Head of caudate nucleus (tissue), 42 donors: ENCODE results near the gene SPNS3.

Source experiments
- DNase-seq, 42 donors: peaks; one replicate each; pipeline versions ENCODE4 v3.0.0 to v3.0.0-alpha.2; 2020 to 2021; ENCODE audit warnings: mixed read lengths in 7 of 42
- intact Hi-C: fragments of 100-400 bp; cut with DNase I; formaldehyde crosslinking; loops from one replicate; pipeline ENCODE4 v1.15.0; 2022

The SPNS3 gene

DNA sequence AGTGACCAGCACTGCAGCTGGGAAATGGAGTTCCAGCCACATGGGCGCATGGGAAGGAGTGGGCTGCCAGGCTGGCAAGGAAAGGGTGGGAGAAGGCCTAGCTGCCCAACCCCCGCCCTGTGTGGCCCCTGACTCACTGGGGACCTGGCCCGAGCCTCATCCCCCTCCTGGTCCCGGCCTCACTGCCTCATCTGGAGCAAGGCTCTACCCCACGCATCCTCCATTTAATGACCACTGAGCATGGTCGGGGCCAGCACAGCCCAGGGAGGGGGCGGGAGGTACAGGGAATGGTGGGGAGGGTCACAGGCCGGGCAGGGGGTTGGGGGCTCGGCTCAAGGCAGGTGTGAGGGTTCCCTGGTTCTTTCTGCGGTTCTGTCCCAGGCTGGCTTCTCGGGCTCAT lies 81.0 kb downstream of the SPNS3 start:
- DNase-seq = no peak
- intact Hi-C loops = no loop called here

DNA sequence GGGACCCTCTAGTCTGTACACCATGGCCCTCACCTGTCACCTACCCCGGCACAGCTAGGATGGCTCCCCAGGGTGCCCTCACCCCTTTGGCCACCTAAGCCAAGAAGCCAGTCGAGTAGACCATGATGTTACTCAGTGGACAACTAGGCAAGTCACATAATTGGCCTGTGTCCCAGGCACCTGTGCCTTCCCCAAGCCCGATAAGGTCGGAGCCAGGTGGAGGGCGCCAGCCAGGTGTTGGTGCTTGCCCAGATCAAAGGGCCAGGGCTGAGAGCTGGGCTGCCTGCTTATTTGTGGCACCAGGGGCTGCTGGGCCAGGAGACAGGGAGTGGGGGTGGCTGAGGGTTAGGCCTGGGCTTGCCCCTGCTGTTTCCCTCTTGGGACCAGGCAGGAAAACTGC lies 81.8 kb downstream of the SPNS3 start:
- DNase-seq = no peak
- intact Hi-C loops = no loop called here

DNA sequence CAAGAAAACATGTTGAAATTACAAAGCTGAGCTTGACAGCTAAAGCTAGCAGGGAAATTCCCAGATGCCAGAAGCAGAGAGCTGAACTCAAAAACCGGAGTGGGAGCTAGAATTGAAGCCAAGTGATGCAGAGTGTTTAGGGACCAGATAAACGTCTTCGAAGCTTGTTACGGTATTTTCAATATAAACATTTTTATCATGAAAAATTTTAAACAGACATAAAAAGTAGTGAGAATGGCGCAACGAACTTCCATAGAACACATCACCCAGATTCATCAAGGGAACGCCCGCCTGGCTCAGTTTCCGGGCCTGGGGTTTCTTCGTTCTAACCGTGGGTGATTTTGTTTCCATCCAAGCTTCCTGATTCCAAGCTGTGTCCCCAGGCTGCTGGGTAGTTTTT lies 83.0 kb downstream of the SPNS3 start:
- DNase-seq = no peak
- intact Hi-C loops = no loop called here

DNA sequence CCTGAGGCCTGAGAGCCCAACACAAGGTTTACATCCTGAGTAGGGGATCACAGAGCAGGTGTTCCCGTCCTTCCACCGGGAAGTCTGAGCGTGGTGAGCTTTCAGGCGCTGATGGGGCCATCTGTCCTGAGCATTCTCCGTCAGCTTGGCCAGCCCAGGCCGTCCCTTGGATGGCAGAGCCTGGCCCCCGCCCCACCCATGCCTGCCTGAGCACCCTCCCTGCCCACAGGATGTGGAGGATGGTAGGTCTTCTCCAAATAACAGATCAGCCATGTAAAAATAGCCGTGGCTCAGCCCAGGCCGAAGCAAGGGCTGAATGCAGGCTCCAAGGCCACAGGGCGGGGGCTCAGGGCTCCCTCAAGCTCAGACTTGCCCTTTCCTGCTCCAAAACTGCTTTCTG lies 85.2 kb downstream of the SPNS3 start:
- intact Hi-C loops = no loop called here
- no peak for DNase-seq

DNA sequence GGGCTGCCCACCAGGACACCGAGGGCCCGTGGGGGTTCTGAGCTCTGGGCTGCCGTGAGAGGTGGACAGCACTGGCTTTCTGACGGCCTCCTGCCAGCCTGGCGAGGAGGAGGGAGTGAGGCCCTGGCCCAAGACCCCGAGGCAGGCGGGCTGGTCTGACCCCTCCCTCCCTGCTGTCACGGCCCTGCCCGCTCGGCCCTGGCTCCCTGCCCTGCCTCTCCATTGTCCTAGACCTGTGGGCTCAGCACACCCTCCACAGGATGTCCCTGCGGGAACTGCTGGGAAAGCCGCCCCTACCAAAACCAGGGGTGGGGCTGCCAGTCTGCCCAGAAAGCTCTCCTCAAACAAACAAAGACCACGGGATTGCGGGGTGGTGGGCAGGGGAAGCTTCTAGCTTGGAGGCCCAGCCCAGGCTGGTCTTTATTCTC lies 85.6 kb downstream of the SPNS3 start:
- DNase-seq = peak in 19 of 42 donors; percentile 33 to 86 (median 56)
- intact Hi-C loops = no loop called here

DNA sequence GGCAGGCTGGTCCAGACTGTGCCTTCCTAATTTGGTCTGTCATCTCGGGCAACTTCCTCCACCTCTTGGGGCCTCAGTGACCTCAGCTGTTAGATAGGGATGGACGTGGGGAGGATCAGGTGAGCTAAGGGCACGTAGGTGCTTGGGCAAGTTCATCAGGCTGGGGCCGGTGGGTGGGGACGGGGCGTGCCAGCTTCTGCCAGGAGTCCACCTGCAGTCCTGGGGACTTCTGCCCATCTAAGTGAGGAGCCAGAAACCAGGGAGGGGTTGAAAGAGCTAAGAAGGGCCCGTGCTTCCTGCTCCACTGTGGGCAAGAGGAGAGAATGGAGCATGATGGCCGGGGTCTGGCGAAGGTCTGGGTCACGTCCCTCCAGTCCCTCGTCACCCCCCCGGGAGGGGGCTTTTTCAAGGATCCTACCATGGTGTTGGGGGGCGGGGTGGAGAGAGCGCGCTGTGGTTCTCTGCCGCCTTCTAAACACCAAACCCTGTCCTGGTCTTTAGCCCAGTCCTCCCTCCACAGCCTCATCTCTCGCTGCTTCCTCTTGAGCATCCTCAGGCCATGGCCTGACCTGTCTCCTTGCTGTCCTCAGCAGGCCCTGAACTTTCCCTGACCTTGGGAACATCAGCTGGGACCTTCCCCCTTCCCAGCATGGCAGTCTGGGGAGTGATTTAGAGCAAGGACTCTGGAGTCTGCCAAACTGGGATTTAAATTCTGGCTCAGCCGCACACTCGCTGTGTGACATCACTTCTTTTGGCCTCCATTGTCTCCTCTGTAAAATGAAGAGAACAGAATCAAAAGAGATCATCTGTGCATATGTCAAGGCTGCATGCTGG lies 86.5 kb downstream of the SPNS3 start:
- DNase-seq = peak in 1 of 42 donors; percentile 5
- intact Hi-C loops = no loop called here

DNA sequence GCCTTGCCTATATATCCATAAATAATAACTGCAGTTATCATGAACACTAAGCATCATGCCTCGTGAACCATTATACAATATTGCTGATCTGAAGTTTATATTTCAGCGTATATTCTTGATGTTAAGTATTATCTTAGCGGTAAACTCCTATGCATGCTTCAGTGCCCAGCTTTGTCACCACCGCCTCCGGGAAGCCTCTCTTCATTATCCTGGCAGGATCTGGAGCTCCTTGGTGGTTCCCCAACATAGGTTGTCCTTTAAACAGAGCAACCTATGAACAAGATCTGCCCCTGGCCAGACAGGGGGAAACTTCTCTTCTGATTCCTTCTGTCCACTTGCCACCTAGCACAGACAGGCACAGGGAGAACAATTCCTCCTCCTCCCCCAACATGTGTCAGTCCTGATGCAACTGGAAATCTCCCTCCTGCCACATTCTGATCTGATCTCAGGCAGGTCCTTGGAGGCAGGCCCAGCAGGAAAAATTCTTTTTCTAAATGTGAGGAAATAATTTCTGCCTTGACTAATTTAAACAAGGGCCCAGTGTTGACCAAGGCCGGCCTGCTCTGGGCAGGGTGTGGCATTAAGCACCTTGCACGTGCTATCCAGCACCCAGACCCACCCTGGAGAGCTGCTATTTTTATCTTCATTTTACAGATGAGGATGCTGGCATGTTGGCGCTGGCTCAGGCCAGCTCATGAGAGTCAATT lies 87.3 kb downstream of the SPNS3 start:
- intact Hi-C loops = no loop called here
- DNase-seq = peak in 1 of 42 donors; percentile 5

DNA sequence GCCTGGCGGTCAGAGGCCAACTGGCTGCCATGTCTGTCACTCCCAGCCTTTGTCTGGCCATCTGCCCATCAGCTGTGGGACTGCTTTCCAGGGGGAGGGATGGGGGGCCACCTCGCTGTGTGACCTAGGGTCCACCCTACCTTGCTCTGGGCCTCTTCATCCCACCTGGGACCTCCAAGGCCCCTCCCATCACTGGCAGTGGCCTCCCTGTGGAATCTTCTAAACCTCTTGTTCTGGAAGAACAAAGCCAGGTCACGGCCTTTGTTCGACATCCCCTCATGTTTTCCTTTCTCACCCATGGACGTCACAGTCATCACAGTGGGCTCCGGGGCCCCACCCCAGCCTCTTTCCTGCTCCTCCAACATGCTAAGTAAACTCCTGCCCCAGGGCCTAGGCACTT lies 88.9 kb downstream of the SPNS3 start:
- intact Hi-C loops = no loop called here
- no peak for DNase-seq

DNA sequence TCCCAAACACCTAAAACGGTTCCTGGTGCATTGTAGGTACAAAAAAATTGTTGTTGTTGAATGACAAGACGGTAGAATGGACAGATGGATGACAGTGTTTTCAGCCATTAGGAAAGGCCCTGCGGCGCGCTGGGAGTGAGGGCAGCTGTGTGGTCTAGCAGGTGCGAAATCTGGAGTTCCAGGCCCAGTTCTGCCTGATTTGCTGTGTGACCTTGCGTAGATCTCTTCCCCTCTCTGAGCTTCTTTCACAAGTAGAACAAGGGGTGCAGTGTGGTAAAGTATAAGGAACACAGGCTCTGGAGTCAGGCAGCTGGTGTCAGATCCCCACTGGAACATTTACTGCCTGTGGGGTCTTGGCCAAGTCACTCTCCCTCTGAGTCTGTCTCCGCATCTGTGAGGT lies 90.2 kb downstream of the SPNS3 start:
- no peak for DNase-seq
- intact Hi-C loops = no loop called here

DNA sequence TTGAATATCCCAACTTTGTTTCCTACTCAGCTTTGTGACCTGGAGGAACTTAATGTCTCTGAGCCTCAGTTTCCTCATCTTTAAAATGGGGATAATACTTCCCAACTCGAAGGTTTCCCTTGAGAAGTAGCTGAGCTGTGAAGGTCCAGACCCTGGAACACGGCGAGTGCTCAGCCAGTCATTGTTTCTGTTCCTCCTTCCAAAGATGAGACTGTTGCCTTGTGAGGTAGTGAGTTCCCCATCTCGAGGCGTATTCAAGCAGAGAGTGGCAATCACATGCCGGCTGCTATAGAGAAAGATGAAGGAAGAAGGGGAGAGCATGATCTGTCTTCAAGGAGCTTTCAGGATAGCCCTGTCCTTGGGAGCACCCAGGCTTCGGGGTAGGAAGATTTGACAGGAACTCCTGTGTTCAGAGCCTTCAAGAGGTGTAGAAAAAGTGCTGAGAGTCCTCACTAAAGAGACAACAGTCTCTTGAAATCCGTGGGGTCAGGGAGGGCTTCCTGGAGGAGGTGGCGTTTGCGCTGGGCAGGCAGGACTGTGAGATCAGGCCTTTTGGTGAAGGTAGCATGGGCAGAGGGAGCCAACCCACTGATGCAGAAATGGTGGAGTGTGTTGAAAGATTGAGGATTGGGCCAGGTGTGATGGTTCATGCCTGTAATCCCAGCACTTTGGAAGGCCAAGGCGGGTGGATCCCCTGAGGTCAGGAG lies 92.1 kb downstream of the SPNS3 start:
- intact Hi-C loops = no loop called here
- DNase-seq = no peak

DNA sequence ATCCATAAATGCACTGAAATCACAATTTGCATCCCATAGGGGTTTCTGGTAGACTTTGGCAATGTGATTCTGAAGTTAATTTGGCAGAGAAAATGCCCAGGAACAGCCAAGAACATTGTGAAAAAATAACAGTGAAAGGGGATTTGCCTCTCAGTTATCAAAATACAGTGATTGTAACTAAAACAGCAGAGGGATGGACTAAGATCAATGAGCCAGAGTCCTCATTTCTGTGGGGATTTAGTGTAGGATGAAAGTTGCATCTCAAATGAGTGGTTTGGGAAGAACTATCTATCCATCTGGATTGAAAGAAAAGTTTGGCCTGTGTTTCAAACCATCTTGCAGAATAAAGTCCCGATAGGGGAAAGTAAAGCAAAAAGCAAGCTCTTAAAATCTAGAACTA lies 93.4 kb downstream of the SPNS3 start:
- DNase-seq = no peak
- intact Hi-C loops = no loop called here

DNA sequence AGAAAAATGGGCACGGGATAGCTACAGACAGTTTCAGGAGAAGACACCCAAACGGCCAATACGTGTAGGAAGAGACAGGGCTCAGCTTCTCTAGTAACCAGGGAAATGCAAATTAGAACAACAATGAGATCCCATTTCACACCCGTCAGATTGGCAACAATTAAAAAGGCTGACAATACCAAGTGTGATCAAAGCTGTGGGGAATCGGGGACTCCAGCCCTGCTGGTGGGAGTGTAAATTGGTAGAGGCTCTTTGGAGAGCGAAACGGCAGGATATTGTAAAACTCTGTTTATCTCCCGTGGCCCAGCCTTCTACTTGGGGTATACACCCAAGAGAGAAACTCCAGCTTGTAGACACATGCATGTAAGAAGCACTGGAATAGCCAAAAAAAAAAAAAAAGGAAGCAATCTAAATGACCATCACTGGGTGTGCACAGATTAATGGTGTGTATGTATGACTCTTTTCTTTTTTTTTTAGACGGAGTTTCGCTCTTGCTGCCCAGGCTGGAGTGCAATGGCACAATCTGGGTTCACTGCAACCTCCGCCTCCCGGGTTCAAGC lies 93.9 kb downstream of the SPNS3 start:
- intact Hi-C loops = no loop called here
- no peak for DNase-seq

DNA sequence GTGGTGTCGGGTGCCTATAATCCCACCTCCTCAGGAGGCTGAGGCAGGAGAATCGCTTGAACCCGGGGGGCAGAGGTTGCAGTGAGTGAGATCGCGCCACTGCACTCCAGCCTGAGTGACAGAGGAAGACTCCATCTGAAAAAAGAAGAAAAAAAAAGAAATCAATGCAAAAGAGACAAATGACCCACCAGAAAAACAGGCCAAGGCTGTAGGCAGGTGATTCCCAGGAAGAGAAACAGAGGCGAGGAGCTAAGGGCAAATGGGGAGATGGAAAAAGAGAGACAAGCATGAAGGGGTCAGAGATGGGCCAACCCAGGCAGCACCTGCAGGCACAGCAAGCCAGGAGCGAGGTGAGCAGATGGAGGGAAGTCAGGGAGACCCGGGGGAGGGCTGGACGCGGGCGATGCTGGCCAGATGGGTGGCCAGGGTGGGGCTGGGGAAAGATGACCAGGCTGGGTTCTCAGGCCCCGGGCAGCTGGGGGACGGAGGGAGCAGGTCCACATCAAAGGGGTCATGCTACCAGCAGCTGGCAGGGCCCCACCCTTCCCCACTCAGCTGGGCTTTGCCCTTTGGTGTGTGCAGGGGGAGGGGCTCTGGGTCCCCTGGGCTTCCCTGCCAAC lies 95.9 kb downstream of the SPNS3 start:
- intact Hi-C loops = no loop called here

DNA sequence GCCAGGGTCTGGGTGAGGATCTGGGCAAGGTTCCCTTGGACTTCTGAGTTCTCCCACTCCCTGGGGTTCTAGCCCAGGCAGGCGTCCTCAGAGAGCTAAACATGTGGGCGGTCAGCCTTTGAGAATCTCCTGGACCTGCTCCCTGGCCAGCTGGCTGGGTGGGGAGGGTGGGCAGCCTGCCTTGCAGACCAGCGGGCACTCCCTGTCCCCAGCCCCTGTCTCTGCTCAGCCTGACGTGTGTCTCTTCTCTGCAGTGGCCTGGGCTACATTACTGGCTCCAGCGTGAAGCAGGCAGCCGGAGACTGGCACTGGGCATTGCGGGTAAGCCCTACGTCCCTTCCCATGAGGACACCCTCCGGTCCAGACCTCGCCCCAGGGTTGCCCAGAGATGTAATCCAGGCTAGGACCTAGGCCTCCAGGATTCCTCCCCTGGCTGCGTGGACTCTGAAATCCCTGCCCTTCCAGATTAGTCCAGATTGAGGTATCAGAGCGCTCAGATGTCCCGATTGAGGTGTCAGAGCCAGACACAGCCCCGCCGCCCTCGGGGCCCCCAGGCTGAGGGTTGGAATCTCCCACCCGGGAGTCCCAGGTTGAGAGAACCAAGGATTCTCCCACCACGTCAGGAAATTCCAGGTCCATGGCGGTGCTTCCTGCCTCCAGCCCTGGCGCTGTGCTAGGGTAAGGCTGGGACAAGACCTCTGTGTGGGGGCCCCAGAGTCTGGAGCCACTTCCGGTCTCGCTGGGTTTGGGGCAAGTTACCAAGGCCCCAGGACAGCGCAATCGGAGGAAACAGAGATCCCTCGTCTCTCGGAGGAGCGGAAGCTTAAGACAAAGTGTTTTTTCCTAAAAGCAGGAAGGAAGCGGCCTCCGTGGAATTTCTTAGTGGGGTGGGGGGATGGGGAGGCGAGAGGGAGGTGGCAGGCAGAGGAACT lies 97.3 kb downstream of the SPNS3 start:
- peak in 4 of 42 donors; percentile 49 to 67 (median 56) for DNase-seq
- intact Hi-C loops = no loop called here

More for the DNA sequence above, 95.9 kb downstream of the SPNS3 start:
- no peak for DNase-seq

DNA sequence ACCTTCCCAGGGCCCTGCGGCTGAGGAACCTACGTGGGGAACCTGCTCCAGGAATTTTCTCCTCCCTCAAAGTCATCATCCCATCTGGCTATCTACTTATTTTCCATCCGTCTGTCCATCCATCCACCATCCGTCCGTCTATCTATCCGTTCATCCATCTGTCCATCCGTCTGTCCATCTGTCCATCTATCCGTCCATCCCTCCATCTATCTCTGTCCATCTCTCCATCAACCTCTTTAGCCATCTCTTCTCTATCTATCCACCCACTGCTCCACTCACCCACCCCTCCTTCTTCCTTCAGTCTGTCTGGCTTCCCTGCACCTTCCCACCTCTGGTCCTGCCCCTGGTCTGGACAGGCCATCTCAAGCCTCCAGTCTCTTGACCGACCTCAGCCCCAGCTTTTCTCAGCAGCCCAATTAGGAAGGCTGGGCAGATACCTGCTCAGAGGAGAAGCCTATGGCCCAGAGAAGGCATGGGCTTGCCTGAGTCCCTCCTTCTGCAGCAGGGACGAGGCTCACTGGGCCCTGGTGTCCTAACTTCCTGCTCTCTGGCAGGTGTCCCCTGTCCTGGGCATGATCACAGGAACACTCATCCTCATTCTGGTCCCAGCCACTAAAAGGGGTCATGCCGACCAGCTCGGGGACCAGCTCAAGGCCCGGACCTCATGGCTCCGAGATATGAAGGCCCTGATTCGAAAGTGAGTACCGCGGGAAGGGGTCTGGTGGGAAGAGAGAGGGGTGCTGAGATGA lies 98.4 kb downstream of the SPNS3 start:
- no peak for DNase-seq
- intact Hi-C loops = no loop called here

DNA sequence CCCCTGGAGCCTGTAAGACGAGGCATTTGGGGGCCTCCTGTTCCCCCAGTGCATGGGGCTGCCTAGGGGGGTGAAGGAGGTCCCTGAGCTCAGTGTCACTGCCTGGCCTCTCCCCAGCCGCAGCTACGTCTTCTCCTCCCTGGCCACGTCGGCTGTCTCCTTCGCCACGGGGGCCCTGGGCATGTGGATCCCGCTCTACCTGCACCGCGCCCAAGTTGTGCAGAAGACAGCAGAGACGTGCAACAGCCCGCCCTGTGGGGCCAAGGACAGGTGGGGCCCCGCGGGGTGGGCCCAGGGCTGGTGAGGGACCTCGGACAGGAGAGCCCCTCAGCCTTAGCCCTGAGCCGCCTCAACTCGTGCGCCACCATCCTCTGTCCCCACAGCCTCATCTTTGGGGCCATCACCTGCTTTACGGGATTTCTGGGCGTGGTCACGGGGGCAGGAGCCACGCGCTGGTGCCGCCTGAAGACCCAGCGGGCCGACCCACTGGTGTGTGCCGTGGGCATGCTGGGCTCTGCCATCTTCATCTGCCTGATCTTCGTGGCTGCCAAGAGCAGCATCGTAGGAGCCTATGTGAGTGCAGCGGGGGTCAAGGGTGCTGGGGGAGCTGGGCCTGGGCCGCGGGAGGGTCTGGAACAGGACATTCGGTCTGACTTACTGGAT lies 99.3 kb downstream of the SPNS3 start:
- intact Hi-C loops = no loop called here
- no peak for DNase-seq
